Nephron (organoid): Measurements from ENCODE around the gene PCAT7.

Experiments used
- H3K27ac Mint-ChIP-seq, 3 experiments: 2 replicates each; pipeline ENCODE4 v1.8.0; 2020; ENCODE audit warnings: mixed read lengths in 3 of 3, mild to moderate bottlenecking in 2 of 3, moderate library complexity in 1 of 3
- H3K27me3 Mint-ChIP-seq: 2 replicates; pipeline ENCODE4 v1.8.0; 2021; ENCODE audit warnings: low read depth, mild to moderate bottlenecking, moderate library complexity, mixed read lengths
- H3K36me3 Mint-ChIP-seq: 2 replicates; pipeline ENCODE4 v1.8.0; 2020; ENCODE audit warnings: low read depth, mixed read lengths
- H3K4me1 Mint-ChIP-seq: 2 replicates; pipeline ENCODE4 v1.8.0; 2020; ENCODE audit warnings: mixed read lengths
- H3K4me3 Mint-ChIP-seq, 3 experiments: 2 replicates each; pipeline ENCODE4 v1.8.0; 2020; ENCODE audit warnings: mild to moderate bottlenecking in 3 of 3, mixed read lengths in 3 of 3, moderate library complexity in 2 of 3
- H3K9me3 Mint-ChIP-seq: 2 replicates; pipeline ENCODE4 v1.8.0; 2020; ENCODE audit warnings: mixed read lengths
- TF ChIP-seq, protein P1 (sequence below), 3 experiments: fragments of 200-600 bp; sonication (generic); IDR thresholded peaks; one replicate each; pipeline ENCODE4 v1.5.0; 2021; ENCODE audit warnings: antibody characterized with exemption in 3 of 3; ENCODE audit not compliant: unreplicated experiment in 3 of 3

The PCAT7 gene

DNA sequence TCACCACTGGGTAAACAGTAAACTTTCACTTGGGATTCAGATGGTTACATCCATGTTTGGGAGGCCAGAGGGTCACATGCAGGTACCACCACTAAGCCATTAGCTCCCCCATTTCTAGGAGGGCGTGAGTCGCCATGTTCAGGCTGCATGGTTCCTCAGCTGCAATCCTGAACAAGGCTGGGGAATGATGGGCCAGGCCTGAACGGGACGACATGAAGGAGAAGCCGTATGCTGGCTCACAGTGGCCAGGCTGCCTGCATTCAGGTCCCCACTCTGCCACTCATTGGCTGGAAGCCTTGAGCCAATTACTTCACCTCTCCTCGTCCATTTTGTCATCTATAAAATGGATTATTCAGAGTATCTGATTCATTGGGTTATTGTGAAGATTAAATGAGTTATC, 47.8 kb downstream of the PCAT7 start:
- no peaks in the 10 kb centered on the region for H3K36me3 Mint-ChIP-seq
- H3K4me1 Mint-ChIP-seq = peaks cover 24% of the 10 kb centered on the region
- H3K4me3 Mint-ChIP-seq = no peak overlapping the region
- H3K27ac Mint-ChIP-seq = peak overlapping the region in 2 of 3 experiments; percentile 70
- TF ChIP-seq, protein P1, sequence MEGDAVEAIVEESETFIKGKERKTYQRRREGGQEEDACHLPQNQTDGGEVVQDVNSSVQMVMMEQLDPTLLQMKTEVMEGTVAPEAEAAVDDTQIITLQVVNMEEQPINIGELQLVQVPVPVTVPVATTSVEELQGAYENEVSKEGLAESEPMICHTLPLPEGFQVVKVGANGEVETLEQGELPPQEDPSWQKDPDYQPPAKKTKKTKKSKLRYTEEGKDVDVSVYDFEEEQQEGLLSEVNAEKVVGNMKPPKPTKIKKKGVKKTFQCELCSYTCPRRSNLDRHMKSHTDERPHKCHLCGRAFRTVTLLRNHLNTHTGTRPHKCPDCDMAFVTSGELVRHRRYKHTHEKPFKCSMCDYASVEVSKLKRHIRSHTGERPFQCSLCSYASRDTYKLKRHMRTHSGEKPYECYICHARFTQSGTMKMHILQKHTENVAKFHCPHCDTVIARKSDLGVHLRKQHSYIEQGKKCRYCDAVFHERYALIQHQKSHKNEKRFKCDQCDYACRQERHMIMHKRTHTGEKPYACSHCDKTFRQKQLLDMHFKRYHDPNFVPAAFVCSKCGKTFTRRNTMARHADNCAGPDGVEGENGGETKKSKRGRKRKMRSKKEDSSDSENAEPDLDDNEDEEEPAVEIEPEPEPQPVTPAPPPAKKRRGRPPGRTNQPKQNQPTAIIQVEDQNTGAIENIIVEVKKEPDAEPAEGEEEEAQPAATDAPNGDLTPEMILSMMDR (IDR thresholded peaks at IDR 0.05; ENCODE audit: unreplicated experiment in 3 of 3) = no peak
- H3K27me3 Mint-ChIP-seq = peaks cover 27% of the 10 kb centered on the region
- H3K9me3 Mint-ChIP-seq = no peaks in the 10 kb centered on the region

DNA sequence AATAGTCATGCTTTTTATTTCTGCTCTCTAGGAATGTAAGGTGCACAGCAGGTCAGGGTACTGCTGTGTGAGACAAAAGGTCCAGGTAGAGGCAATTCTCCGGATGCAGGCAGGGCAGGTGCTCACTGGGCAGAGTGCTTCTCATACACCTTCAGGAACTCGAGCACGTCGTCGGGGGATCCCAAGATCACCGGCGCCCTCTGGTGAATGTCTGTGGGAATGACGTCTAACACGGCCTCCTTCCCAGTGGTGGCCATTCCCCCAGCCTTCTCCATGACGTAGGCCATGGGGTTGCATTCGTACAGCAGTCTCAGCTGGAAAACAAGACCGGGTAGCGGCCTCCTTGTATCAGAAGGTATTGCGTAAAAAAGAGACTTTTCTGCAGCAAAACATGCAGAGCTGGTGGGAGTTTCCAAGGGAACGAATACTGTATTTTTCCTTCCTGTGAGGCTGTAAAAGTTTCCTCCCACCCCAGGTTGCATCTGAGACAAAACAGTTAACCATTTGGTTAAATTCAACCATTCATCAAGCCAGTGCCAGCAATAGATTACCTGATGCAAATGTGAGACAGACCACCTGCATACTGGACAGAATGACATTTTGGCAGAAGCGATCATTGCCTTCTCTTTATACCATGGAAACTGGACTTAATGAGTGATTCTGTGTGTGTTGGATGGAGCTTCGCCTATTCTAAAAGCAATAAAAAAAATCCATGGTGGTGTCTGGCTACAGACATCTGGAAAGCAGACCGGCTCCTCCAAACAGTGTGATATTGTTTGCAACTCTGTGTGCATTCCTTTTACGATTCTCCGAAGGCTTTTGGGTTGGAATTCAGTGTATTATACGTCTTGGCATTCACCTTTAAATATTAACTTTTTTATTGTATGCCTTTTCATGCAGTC, 48.6 kb downstream of the PCAT7 start:
- peaks cover 32% of the 10 kb centered on the region for H3K27me3 Mint-ChIP-seq
- H3K4me1 Mint-ChIP-seq = peaks cover 25% of the 10 kb centered on the region
- TF ChIP-seq, protein P1 (IDR thresholded peaks at IDR 0.05; ENCODE audit: unreplicated experiment in 3 of 3) = peak; percentile 60 to 77 (median 65)
- H3K4me3 Mint-ChIP-seq = peak overlapping the region in 1 of 3 experiments; percentile 11
- H3K27ac Mint-ChIP-seq = peak overlapping the region; percentile 70 to 83 (median 70)
- no peaks in the 10 kb centered on the region for H3K9me3 Mint-ChIP-seq
- H3K36me3 Mint-ChIP-seq = no peaks in the 10 kb centered on the region

DNA sequence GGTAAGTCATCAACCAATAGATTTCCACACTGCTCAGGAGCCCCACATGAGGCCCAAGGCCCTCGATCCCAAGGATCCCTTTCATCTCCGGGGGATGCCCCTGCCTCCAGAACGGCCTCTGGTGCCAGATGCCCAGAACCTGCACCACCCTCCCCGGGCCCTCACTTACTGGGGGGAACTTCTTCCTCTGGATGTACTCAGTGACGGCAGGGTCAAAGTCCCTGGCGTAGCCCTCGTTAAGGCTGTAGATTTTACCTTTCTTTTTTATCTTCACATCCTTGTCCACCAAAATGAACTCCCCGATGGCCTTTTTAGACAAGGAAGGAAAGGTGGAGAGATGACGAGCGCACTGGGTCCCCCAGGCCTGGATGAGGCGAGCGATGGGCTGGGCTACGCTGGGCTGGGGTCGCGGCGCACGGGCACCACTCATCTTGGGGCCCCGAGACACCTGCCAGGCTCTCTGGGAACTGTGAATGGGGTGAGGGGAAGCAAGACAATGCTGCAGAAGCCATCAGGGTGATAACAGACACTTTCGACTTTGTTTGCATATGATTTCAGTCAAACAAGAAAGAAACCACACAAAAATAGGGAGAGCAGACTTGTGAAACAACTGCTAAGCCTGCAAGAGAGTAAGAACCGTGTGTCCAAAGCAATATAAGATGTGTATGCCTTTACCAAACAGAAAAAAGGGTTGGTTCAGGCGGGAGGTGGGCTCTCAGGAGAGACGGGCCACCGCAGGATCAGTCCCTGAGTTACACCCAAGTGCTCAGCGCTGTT, 52.0 kb downstream of the PCAT7 start:
- no peaks in the 10 kb centered on the region for H3K9me3 Mint-ChIP-seq
- no peak overlapping the region for H3K27ac Mint-ChIP-seq
- TF ChIP-seq, protein P1 (IDR thresholded peaks at IDR 0.05; ENCODE audit: unreplicated experiment in 3 of 3) = no peak
- H3K4me1 Mint-ChIP-seq = peaks cover 37% of the 10 kb centered on the region
- peaks cover 46% of the 10 kb centered on the region for H3K27me3 Mint-ChIP-seq
- H3K4me3 Mint-ChIP-seq = no peak overlapping the region
- no peaks in the 10 kb centered on the region for H3K36me3 Mint-ChIP-seq

DNA sequence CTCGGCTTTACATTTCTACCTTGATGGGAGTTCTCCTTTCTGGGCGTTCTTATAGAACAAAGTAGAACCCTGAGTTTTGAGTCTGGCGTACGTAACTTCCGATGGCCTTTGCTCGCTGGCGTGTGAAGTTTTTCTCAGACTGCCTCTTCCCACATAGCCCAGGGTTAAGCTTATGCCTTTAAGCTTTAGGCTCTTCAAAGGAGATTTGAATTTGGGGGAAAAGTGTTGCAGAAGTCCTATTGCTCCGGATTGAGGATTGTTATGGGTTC, 52.5 kb downstream of the PCAT7 start:
- Mint-ChIP-seq H3K27ac (peak overlapping the region in 1 of 3 experiments; percentile 37), H3K36me3 (no peaks in the 10 kb centered on the region), H3K27me3 (peaks cover 46% of the 10 kb centered on the region), H3K9me3 (no peaks in the 10 kb centered on the region), H3K4me1 (peaks cover 37% of the 10 kb centered on the region), H3K4me3 (no peak overlapping the region)
- TF ChIP-seq, protein P1 (IDR thresholded peaks at IDR 0.05; ENCODE audit: unreplicated experiment in 3 of 3) = no peak

DNA sequence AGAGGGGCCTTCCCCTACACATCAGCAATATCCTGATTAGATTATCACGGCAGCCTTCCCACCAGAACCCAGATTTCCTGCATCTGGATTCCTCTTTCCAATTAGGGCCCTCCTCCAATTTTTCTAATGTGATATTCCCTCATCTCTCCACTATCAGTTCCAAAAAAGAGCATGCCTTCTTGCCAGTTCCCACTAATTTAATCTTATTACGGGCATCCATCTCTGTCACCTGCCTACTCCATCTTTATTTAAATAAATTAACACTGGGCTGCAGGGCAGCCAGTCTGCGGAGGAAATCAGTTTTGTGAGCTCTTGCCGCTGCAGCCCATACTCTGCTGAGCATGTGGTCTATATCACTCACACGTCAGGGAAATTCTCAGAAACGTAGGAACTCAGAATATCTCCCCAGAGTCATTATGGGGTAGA, 55.3 kb downstream of the PCAT7 start:
- TF ChIP-seq, protein P1 (IDR thresholded peaks at IDR 0.05; ENCODE audit: unreplicated experiment in 3 of 3) = no peak
- peak overlapping the region; percentile 3 to 16 (median 14) for H3K27ac Mint-ChIP-seq
- no peaks in the 10 kb centered on the region for H3K9me3 Mint-ChIP-seq
- H3K27me3 Mint-ChIP-seq = peaks cover 42% of the 10 kb centered on the region
- no peaks in the 10 kb centered on the region for H3K36me3 Mint-ChIP-seq
- H3K4me3 Mint-ChIP-seq = no peak overlapping the region
- peaks cover 22% of the 10 kb centered on the region for H3K4me1 Mint-ChIP-seq
